ENCODE data around the gene MOSPD3. TPM values are rescaled to one million over a fixed set of nuclear protein-coding genes. Genes with fewer than 3 reads are reported as not detected.

The MOSPD3 gene
- total RNA-seq, 2 donors from 2014 or later: 12.6 to 13.4 TPM

DNA sequence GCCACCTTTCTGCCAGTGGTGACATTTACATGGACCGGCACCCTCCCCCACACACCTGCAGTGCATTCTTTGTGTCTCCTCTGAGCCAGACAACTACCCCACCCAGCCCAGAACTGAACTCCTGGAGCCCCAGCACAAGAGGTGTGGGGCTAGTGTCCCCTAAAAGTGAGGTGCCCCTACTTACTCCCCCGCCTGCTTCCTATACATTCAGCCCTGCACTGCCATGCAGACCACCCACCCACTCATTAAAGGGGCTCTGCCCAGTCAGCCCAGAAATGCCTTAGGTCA is 40.6 kb upstream of the MOSPD3 start:
- no peak overlapping the region for H3K27ac Mint-ChIP-seq
- ATAC-seq (replicated peaks in 1 of 2): no peak
- H3K4me1 Mint-ChIP-seq (ENCODE audit: low read depth): peaks cover 17% of the 10 kb centered on the region
- no peaks in the 10 kb centered on the region for H3K9me3 Mint-ChIP-seq
- H3K27me3 Mint-ChIP-seq (ENCODE audit: low read depth): no peaks in the 10 kb centered on the region
- H3K36me3 Mint-ChIP-seq (ENCODE audit: insufficient read depth in 2 of 2): peaks cover 0 to 4% of the 10 kb centered on the region in 2 donors
- no peak overlapping the region for H3K4me3 Mint-ChIP-seq
- no peak for DNase-seq

DNA sequence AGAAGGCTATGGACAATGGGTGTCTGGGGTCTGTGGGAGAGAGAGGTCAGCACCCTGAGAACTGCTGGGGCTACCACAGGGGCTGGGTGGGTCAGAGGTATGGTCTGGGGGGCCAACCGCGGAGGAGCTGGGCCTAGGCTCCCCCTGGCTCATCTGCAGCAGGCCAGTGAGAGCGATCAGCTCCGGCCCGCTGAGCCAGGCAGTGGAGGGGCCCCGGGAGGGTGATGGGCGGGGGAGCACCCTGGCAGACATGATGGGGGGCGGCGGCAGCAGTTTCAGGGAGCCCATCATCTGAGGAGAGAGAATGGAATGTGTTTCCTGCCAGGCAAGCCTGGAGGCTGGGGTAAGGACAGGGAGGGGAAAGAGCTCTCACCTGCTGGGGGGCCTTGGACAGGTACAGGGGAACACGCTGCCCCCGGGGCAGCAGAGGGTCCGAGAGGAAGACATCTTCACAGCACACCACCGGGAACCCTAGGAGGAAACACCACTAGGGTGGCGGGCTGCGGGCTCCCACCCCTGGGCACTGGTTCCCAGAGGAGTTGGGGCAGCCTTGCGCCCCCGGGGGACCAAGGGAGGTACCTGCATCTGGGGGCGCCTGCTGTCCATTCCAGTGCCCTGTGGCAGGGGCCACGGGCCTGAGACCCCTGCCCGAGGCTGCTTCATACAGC is 39.9 kb upstream of the MOSPD3 start:
- no peak overlapping the region for H3K27ac Mint-ChIP-seq
- ATAC-seq (replicated peaks in 1 of 2): no peak
- no peak overlapping the region for H3K4me3 Mint-ChIP-seq
- no peak for DNase-seq
- peaks cover 0 to 4% of the 10 kb centered on the region in 2 donors for H3K36me3 Mint-ChIP-seq (ENCODE audit: insufficient read depth in 2 of 2)
- H3K9me3 Mint-ChIP-seq: no peaks in the 10 kb centered on the region
- H3K27me3 Mint-ChIP-seq (ENCODE audit: low read depth): no peaks in the 10 kb centered on the region
- H3K4me1 Mint-ChIP-seq (ENCODE audit: low read depth): peaks cover 17% of the 10 kb centered on the region

DNA sequence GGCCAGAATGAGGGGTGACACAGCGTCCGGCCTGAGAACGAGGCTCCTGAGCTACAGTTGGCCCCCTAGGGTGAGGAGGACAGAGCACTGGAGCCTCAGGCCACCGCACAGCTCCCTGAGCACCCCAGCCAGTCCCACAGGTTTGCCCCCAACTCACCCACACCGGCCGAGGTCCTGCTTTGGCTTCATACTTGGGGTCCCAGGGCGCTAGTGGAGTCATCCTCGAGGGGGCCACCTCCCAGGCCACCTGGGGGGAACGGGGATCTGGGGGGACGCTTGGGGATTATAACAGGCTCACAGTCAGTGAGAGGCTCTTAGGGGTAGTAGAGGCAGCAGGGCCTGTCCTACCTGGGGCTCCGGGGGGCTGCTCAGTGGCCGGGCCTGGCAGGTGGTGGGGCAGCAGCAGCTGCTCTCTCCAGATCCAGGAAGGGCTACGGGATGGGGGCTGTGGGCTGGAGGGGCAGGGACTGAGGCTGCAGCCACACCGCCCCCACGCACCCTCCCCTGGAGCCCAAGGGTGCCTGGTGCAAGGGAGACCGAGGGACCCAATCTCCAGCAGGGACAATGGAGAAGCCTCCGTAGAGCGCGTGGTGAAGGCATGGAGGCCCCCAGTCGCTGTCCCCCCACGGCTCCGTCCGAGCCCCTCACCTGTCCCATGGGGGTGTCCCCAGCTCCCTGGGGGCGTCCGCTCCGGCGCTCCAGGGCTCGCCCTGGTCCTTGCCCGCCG is 39.2 kb upstream of the MOSPD3 start:
- H3K27ac Mint-ChIP-seq: no peak overlapping the region
- ATAC-seq (replicated peaks in 1 of 2): no peak

GRCh38 chr7:100573691-100574361 is 38.5 kb upstream of the MOSPD3 start, which contains the start of gene SAP25:
TSS of gene SAP25 (minus strand) at chr7:100573900. CDS start at chr7:100573742, 158 bp downstream.
- Mint-ChIP-seq H3K4me3 (no peak within 1 kb of the TSS), H3K36me3 (ENCODE audit: insufficient read depth in 2 of 2) (peaks cover 0 to 4% of the 10 kb centered on the region in 2 donors), H3K9me3 (no peaks in the 10 kb centered on the region), H3K27ac (no peak within 1 kb of the TSS), H3K27me3 (ENCODE audit: low read depth) (no peaks in the 10 kb centered on the region), H3K4me1 (ENCODE audit: low read depth) (peaks cover 13% of the 10 kb centered on the region)
- DNase-seq (no peak), ATAC-seq (replicated peaks in 1 of 2) (no peak)

More for the DNA sequence above, 39.2 kb upstream of the MOSPD3 start:
- H3K9me3 Mint-ChIP-seq: no peaks in the 10 kb centered on the region
- no peak overlapping the region for H3K4me3 Mint-ChIP-seq
- peaks cover 17% of the 10 kb centered on the region for H3K4me1 Mint-ChIP-seq (ENCODE audit: low read depth)
- H3K27me3 Mint-ChIP-seq (ENCODE audit: low read depth): no peaks in the 10 kb centered on the region
- peaks cover 0 to 4% of the 10 kb centered on the region in 2 donors for H3K36me3 Mint-ChIP-seq (ENCODE audit: insufficient read depth in 2 of 2)
- no peak for DNase-seq

GRCh38 chr7:100574362-100575205 is 37.8 kb upstream of the MOSPD3 start:
- ATAC-seq (replicated peaks in 1 of 2): no peak
- H3K27me3 Mint-ChIP-seq (ENCODE audit: low read depth): no peaks in the 10 kb centered on the region
- no peak overlapping the region for H3K4me3 Mint-ChIP-seq
- no peaks in the 10 kb centered on the region for H3K9me3 Mint-ChIP-seq
- H3K36me3 Mint-ChIP-seq (ENCODE audit: insufficient read depth in 2 of 2): peaks cover 0 to 4% of the 10 kb centered on the region in 2 donors
- peaks cover 6% of the 10 kb centered on the region for H3K4me1 Mint-ChIP-seq (ENCODE audit: low read depth)
- DNase-seq: no peak
- no peak overlapping the region for H3K27ac Mint-ChIP-seq

GRCh38 chr7:100575206-100575631 is 37.1 kb upstream of the MOSPD3 start:
- Mint-ChIP-seq H3K27me3 (ENCODE audit: low read depth) (no peaks in the 10 kb centered on the region), H3K27ac (no peak overlapping the region), H3K36me3 (ENCODE audit: insufficient read depth in 2 of 2) (peaks cover 0 to 4% of the 10 kb centered on the region in 2 donors), H3K9me3 (no peaks in the 10 kb centered on the region), H3K4me3 (no peak overlapping the region), H3K4me1 (ENCODE audit: low read depth) (peaks cover 6% of the 10 kb centered on the region)
- DNase-seq (no peak), ATAC-seq (replicated peaks in 1 of 2) (no peak)

- Mint-ChIP-seq H3K27ac (no peak overlapping the region), H3K4me3 (no peak overlapping the region), H3K27me3 (ENCODE audit: low read depth) (no peaks in the 10 kb centered on the region), H3K9me3 (no peaks in the 10 kb centered on the region), H3K4me1 (ENCODE audit: low read depth) (no peaks in the 10 kb centered on the region), H3K36me3 (ENCODE audit: insufficient read depth in 2 of 2) (peaks cover 0 to 4% of the 10 kb centered on the region in 2 donors)
- no peak for DNase-seq
- no peak for ATAC-seq (replicated peaks in 1 of 2)
Measured at GRCh38 chr7:100575746-100576383, 36.5 kb upstream of the MOSPD3 start.

GRCh38 chr7:100576384-100576993 is 35.9 kb upstream of the MOSPD3 start:
- Mint-ChIP-seq H3K4me3 (no peak overlapping the region), H3K27ac (no peak overlapping the region), H3K9me3 (no peaks in the 10 kb centered on the region), H3K36me3 (ENCODE audit: insufficient read depth in 2 of 2) (peaks cover 0 to 4% of the 10 kb centered on the region in 2 donors), H3K4me1 (ENCODE audit: low read depth) (no peaks in the 10 kb centered on the region), H3K27me3 (ENCODE audit: low read depth) (no peaks in the 10 kb centered on the region)
- ATAC-seq (replicated peaks in 1 of 2) (no peak), DNase-seq (no peak)

DNA sequence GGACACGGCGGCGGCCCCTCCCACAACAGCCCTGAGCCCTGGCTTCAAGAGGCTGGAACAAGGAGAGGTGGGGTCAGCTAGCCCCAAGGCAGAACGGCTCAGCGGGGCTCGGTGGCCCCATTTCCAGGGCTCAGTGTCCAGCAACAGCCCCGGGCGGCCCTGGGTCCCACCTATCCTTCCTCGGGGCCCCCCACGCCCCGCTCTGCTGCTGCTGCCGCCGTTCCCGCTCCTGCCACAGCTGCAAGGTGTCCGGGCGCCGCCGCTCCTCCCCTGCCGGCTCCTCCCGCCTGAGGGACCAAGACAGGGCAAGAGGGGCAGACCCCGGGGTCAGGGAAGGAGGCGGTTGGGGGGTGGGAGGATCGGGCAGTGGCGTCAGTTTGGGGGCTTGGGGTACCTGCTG is 35.2 kb upstream of the MOSPD3 start:
- ATAC-seq (replicated peaks in 1 of 2) (no peak), DNase-seq (no peak)
- H3K4me3 Mint-ChIP-seq: no peak overlapping the region
- no peaks in the 10 kb centered on the region for H3K4me1 Mint-ChIP-seq (ENCODE audit: low read depth)
- no peaks in the 10 kb centered on the region for H3K27me3 Mint-ChIP-seq (ENCODE audit: low read depth)
- H3K36me3 Mint-ChIP-seq (ENCODE audit: insufficient read depth in 2 of 2): peaks cover 0 to 4% of the 10 kb centered on the region in 2 donors
- no peak overlapping the region for H3K27ac Mint-ChIP-seq
- H3K9me3 Mint-ChIP-seq: no peaks in the 10 kb centered on the region

DNA sequence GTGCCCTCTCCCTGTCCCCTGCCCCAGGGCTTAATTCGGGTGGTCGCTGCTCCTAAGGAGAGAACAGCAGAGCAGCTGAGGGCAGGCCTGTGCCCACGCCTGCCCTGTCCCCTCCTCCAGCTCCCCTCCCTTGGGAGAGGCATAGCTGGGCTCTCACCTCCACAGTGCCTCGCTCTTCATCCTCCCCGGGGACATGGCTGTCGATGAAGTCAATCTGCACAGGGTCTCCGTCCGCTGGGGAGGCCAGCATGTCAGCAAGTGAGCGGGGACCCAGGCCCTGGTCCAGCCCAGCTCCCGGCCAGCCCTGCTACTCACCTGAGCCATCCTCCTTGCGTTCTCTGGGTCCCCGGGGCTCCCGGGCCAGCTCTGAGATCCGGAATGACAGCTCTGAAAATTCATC is 34.8 kb upstream of the MOSPD3 start:
- Mint-ChIP-seq H3K4me1 (ENCODE audit: low read depth) (no peaks in the 10 kb centered on the region), H3K9me3 (no peaks in the 10 kb centered on the region), H3K4me3 (no peak overlapping the region), H3K27me3 (ENCODE audit: low read depth) (no peaks in the 10 kb centered on the region), H3K36me3 (ENCODE audit: insufficient read depth in 2 of 2) (peaks cover 0 to 4% of the 10 kb centered on the region in 2 donors), H3K27ac (no peak overlapping the region)
- DNase-seq (no peak), ATAC-seq (replicated peaks in 1 of 2) (no peak)

DNA sequence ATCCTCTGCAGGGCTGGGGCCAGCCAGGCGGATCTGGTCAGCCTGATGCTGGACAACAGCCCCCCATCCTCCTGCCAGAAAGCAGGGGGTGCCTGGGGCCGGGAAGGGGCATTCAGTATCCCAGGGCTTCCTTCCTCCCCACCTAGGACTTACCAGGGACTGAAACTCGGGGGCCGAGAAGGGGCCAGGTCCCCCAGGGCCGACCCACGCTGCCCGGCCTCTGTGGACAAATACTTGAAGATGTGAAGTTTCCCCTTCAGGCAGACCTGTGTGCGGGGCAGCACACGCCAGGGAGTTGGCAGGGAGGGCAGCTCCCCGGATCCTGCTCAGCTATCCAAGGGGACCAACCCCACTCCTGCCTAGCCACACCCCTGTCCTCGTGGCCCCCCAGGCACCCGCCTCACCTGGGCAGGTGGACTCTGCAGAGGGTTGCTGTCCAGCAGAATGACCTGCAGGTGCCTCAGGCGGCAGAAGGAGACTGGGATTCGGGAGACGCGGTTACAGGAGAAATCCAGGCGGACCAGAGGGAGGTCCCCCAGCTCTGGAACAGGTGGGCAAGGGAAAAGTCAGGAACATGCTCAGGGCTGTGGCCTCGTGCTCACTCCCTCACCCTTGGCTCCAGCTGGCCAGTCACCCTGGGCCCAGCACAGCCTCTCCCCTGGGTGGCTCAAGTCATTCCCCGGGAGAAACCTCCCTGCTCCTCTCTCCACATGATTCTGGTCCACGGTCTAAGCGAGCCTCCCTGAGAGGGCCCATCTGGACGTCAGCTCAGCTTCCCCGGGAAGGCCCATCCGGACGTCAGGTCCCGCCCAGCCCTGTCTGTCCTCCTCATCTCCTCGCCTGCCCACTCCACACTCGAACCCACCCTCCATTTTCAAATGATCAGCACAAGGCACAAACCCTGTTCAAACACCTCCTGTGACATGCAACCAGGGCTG is 33.8 kb upstream of the MOSPD3 start:
- H3K27ac Mint-ChIP-seq: no peak overlapping the region
- ATAC-seq (replicated peaks in 1 of 2) (no peak), DNase-seq (no peak)
- no peaks in the 10 kb centered on the region for H3K27me3 Mint-ChIP-seq (ENCODE audit: low read depth)
- no peak overlapping the region for H3K4me3 Mint-ChIP-seq
- no peaks in the 10 kb centered on the region for H3K9me3 Mint-ChIP-seq
- H3K4me1 Mint-ChIP-seq (ENCODE audit: low read depth): peaks cover 5% of the 10 kb centered on the region
- H3K36me3 Mint-ChIP-seq (ENCODE audit: insufficient read depth in 2 of 2): peaks cover 0 to 4% of the 10 kb centered on the region in 2 donors

All from activated T-cell treated with anti-CD3 and anti-CD28 coated beads, Interleukin-2, amount 50 U/mL, for 72 hours (primary cell).